Parathyroid adenoma (tissue), 2 donors: ENCODE data around the gene MKKS.

Experiments
- H2AFZ ChIP-seq: fragments of 300-600 bp; sonication (generic); one replicate; pipeline ENCODE4 v1.7.0; 2017; ENCODE audit warnings: antibody characterized with exemption, mild to moderate bottlenecking
- H3K27ac ChIP-seq: fragments of 300-600 bp; sonication (generic); one replicate; pipeline ENCODE4 v1.7.0; 2017
- H3K27me3 ChIP-seq: fragments of 300-600 bp; sonication (generic); one replicate; pipeline ENCODE4 v1.7.0; 2017; ENCODE audit warnings: low read length; ENCODE audit not compliant: control insufficient read depth, insufficient read depth
- H3K36me3 ChIP-seq: fragments of 300-600 bp; sonication (generic); one replicate; pipeline ENCODE4 v1.7.0; 2017; ENCODE audit warnings: low read length; ENCODE audit not compliant: control insufficient read depth, insufficient read depth
- H3K4me1 ChIP-seq: fragments of 300-600 bp; sonication (generic); one replicate; pipeline ENCODE4 v1.7.0; 2017; ENCODE audit warnings: control low read depth
- H3K4me2 ChIP-seq: fragments of 300-600 bp; sonication (generic); one replicate; pipeline ENCODE4 v1.7.0; 2017; ENCODE audit warnings: low read length
- H3K4me3 ChIP-seq: fragments of 300-600 bp; sonication (generic); one replicate; pipeline ENCODE4 v1.7.0; 2017; ENCODE audit warnings: low read depth, low read length
- H3K79me2 ChIP-seq: fragments of 300-600 bp; sonication (generic); one replicate; pipeline ENCODE4 v1.7.0; 2017; ENCODE audit warnings: control low read depth
- H3K9ac ChIP-seq: fragments of 300-600 bp; sonication (generic); one replicate; pipeline ENCODE4 v1.7.0; 2017; ENCODE audit warnings: mild to moderate bottlenecking
- H3K9me3 ChIP-seq: fragments of 300-600 bp; sonication (generic); one replicate; pipeline ENCODE4 v1.7.0; 2017; ENCODE audit warnings: low read length; ENCODE audit not compliant: control insufficient read depth
- CTCF ChIP-seq: fragments of 300-600 bp; sonication (generic); IDR thresholded peaks from one replicate; pipeline ENCODE4 v1.7.0; 2017; ENCODE audit warnings: antibody characterized with exemption, mild to moderate bottlenecking
- donor health status: primary hyperparathyroidism.

MKKS gene

GRCh38 chr20:10376270-10377075, 57.5 kb downstream of the MKKS start:
- no peak for TF ChIP-seq CTCF
- H3K9ac ChIP-seq: no peak overlapping the region
- H3K4me2 ChIP-seq: no peak overlapping the region
- H3K27ac ChIP-seq: no peak overlapping the region
- no peak overlapping the region for H3K4me3 ChIP-seq
- H3K27me3 ChIP-seq: no peaks in the 10 kb centered on the region
- H3K36me3 ChIP-seq: no peaks in the 10 kb centered on the region
- H3K79me2 ChIP-seq: no peaks in the 10 kb centered on the region
- no peak overlapping the region for H2AFZ ChIP-seq
- no peaks in the 10 kb centered on the region for H3K9me3 ChIP-seq
- H3K4me1 ChIP-seq: no peaks in the 10 kb centered on the region

GRCh38 chr20:10375191-10375590, 58.8 kb downstream of the MKKS start:
- no peak overlapping the region for H3K4me3 ChIP-seq
- no peak overlapping the region for H3K9ac ChIP-seq
- H2AFZ ChIP-seq: no peak overlapping the region
- no peaks in the 10 kb centered on the region for H3K9me3 ChIP-seq
- no peak overlapping the region for H3K4me2 ChIP-seq
- H3K36me3 ChIP-seq: no peaks in the 10 kb centered on the region
- H3K4me1 ChIP-seq: peaks cover 3% of the 10 kb centered on the region
- no peak overlapping the region for H3K27ac ChIP-seq
- no peaks in the 10 kb centered on the region for H3K79me2 ChIP-seq
- H3K27me3 ChIP-seq: no peaks in the 10 kb centered on the region
- no peak for TF ChIP-seq CTCF

GRCh38 chr20:10374036-10374435, 60.0 kb downstream of the MKKS start:
- TF ChIP-seq CTCF: no peak

GRCh38 chr20:10371467-10371866, 62.6 kb downstream of the MKKS start:
- Histone ChIP-seq H2AFZ (no peak overlapping the region), H3K9me3 (no peaks in the 10 kb centered on the region), H3K4me3 (no peak overlapping the region), H3K79me2 (no peaks in the 10 kb centered on the region), H3K4me2 (no peak overlapping the region), H3K4me1 (peaks cover 3% of the 10 kb centered on the region), H3K27ac (no peak overlapping the region), H3K27me3 (no peaks in the 10 kb centered on the region), H3K9ac (no peak overlapping the region), H3K36me3 (no peaks in the 10 kb centered on the region)
- no peak for TF ChIP-seq CTCF

More at GRCh38 chr20:10374036-10374435, 60.0 kb downstream of the MKKS start:
- H3K36me3 ChIP-seq: no peaks in the 10 kb centered on the region
- H3K4me2 ChIP-seq: no peak overlapping the region
- no peaks in the 10 kb centered on the region for H3K27me3 ChIP-seq
- H3K27ac ChIP-seq: no peak overlapping the region
- H3K79me2 ChIP-seq: no peaks in the 10 kb centered on the region
- no peak overlapping the region for H3K9ac ChIP-seq
- no peaks in the 10 kb centered on the region for H3K9me3 ChIP-seq
- no peak overlapping the region for H3K4me3 ChIP-seq
- H2AFZ ChIP-seq: no peak overlapping the region
- peaks cover 3% of the 10 kb centered on the region for H3K4me1 ChIP-seq
